Activated CD8-positive, alpha-beta T cell treated with anti-CD3 and anti-CD28 coated beads, Interleukin-2, amount 10 ng/mL, durations not matched to agents 7 days and 5 days (primary cell): ENCODE data around the gene SGF29. TPM values are rescaled to one million over a fixed set of nuclear protein-coding genes. Genes with fewer than 3 reads are reported as not detected.
"Not testable (repeated sequence)": the region's sequence is repeated elsewhere in the genome, so short reads cannot be mapped to it uniquely, and the experiment has no call there.

Source experiments
- ATAC-seq: fragments of 150-1000 bp; cut with Tn5 transposase; one replicate; pipeline ENCODE4 v1.10.0; 2021; ENCODE audit warnings: moderate library complexity
- CTCF ChIA-PET: fragments of 350-600 bp; sonication (Branson Sonifier 250); formaldehyde crosslinking; loops from one replicate; lab custom pipeline; 2021; ENCODE audit warnings: antibody characterized with exemption; lab: Charles Lee
- POLR2A ChIA-PET: fragments of 350-600 bp; sonication (Branson Sonifier 250); formaldehyde crosslinking; loops from one replicate; lab custom pipeline; 2021; ENCODE audit warnings: antibody characterized with exemption; lab: Charles Lee
- DNase-seq: peaks from one replicate; pipeline ENCODE4 v3.0.0-alpha.2; 2020
- H3K27ac Mint-ChIP-seq: one replicate; pipeline ENCODE4 v1.8.0; 2021; ENCODE audit warnings: mild to moderate bottlenecking, mixed read lengths
- H3K27me3 Mint-ChIP-seq: one replicate; pipeline ENCODE4 v1.8.0; 2021; ENCODE audit warnings: low read depth, mixed read lengths
- H3K36me3 Mint-ChIP-seq: one replicate; pipeline ENCODE4 v1.8.0; 2021; ENCODE audit warnings: low read depth, mixed read lengths
- H3K4me1 Mint-ChIP-seq: one replicate; pipeline ENCODE4 v1.8.0; 2021; ENCODE audit warnings: low read depth, mixed read lengths
- H3K4me3 Mint-ChIP-seq: one replicate; pipeline ENCODE4 v1.8.0; 2021; ENCODE audit warnings: mild to moderate bottlenecking, mixed read lengths
- H3K9me3 Mint-ChIP-seq: one replicate; pipeline ENCODE4 v1.8.0; 2022; ENCODE audit warnings: mixed read lengths; ENCODE audit not compliant: insufficient read depth
- total RNA-seq, 2 experiments: library from RNA; stranded (reverse); gene quantifications; one replicate each; pipeline ENCODE4 v1.2.3, GENCODE V29; 2021

Gene SGF29
- total RNA-seq, 2 experiments from 2014 or later = 42.2 to 49.1 TPM

DNA sequence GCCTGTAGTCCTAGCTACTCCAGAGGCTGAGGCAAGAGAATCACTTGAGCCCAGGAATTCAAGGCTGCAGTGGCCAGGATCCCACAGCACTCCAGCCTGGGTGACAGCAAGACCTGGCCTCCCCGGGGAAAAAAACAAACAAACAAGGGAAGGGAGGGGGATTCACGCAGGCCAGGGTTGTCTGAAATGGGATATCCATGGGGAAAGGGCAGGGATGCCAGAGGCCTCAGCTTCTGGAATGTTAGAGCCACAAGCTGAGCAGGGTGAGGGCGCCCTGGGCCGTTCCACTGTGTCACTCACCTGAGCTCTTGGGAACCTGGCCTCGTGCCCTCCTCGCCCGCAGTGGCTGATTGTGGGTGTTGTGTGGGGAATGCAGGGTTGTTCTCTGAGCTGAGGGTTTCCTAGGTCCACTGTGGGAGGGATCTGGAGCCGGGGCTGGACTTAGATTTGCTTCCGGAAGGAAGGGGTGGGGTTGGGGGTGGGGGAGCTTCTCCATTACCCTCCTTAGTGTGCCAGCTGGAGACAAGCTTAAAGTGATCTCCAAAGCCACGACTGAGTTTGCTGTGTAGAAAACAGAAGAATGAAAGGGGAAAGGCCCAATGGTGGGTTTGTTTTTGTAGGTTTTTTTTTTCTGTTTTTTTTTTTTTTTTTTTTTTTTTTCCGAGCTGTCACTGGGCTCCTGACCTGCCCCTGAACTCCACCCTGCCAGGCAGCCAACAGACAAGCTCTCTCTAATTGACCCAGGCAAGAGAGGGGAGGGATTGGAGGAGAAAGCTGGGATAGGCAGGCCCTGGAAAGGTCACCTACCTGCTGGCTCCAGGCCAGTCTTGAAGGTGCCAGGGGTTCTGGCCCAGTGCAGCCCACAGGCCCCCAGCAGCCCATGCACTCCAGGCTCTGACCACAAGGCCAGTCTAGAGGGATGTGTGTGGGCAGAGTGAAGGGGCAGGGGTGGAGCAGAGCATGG lies 56.2 kb downstream of the SGF29 start, which contains the start of gene SULT1A1:
Gene SULT1A1 (minus strand): TSS at position 414 of the 964 bp plus-strand sequence. CDS start 1,189 bp downstream, outside the sequence.
- DNase-seq (no peak), ATAC-seq (no peak)
- Mint-ChIP-seq H3K36me3 (peaks cover 1% of the 10 kb centered on the region), H3K4me3 (no peak within 1 kb of the TSS), H3K4me1 (peaks cover 17% of the 10 kb centered on the region), H3K27me3 (no peaks in the 10 kb centered on the region), H3K27ac (peak within 1 kb of the TSS; percentile 55), H3K9me3 (no peaks in the 10 kb centered on the region)
- ChIA-PET POLR2A (no interaction called here), CTCF (no interaction called here)

DNA sequence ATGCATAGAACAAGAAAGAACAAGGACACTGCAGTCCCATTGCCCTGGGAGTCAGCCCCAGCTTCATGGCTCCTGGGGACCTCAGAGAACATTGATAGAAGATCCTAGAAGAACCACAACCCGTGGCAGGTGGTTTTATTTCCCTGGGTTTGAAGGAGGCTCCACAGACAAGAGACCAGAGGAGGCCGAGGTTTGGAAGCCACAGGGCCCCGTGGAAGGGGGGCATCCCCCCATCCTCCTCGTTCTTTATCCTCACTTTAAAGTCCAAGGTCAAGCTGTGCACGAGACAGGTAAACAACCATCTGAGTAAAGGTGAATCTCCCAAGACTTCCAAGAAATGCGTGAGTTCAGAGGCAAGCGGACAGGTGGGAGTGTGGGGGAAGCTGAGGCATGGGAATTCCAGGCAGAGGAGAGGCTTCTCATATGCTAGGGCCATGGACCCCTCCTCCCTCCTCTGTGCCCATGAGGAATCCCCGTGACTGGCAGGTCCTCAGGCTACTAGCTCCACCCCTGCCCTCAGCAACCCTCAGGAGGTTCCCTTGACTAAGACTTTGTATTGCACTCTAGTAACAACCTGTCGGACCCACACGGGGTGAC lies 57.0 kb downstream of the SGF29 start:
- H3K4me3 Mint-ChIP-seq = no peak overlapping the region
- H3K9me3 Mint-ChIP-seq = no peaks in the 10 kb centered on the region
- ChIA-PET POLR2A (no interaction called here), CTCF (interaction anchor here (0.5 to 1.2 kb wide), 2 partner anchors 23 to 340 kb away, joined by 3 read pairs; partner anchors contain the start of gene NFATC2IP)
- no peaks in the 10 kb centered on the region for H3K27me3 Mint-ChIP-seq
- ATAC-seq (no peak), DNase-seq (no peak)
- H3K4me1 Mint-ChIP-seq = peaks cover 17% of the 10 kb centered on the region
- peak overlapping the region; percentile 45 for H3K27ac Mint-ChIP-seq
- peaks cover 1% of the 10 kb centered on the region for H3K36me3 Mint-ChIP-seq

DNA sequence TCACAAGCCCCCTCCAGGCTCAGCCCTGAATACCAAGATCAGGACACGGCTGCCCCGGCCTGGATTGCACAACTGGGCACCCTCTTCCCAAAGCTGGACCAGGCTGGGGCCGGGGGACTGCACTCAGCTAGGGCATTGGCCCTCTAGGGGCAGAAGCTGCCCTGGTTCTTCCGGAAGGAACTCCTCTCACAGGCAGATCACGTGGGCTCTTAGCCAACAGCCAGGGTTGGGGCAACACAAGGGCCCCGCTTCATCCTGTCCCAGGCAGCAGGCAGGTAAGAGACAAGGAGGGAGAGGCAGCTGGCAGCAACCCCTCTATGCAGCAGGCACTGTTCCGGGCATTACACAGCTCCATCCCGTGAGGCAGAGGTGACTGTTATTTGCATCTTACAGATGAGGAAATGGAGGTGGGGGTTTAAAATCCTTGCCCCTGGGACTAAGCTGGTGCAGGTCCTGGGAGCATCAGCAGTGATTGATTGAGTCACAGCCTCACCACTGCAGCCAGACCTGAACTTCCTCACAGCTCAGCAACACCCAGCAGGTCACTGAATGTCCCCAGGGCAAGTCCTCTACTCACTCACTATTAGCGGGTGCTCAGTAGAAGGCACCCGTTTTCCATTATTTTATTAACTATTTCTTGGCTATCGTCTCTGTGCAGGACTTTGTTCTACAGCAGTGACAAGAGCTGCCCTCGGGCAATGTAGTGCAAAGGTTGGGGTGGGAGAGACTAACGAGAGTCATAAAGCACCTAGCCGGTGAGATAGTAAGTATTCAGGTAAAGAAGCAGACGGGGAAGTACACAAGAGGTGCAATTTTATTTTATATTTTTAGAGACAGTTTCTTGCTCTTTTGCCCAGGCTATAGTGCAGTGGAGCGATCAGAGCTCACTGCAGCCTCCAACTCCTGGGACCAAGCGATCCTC lies 58.9 kb downstream of the SGF29 start:
- POLR2A ChIA-PET, H3K4me3 Mint-ChIP-seq, H3K36me3 Mint-ChIP-seq, H3K9me3 Mint-ChIP-seq, CTCF ChIA-PET, H3K27me3 Mint-ChIP-seq, DNase-seq, H3K27ac Mint-ChIP-seq: not testable (repeated sequence)
- H3K4me1 Mint-ChIP-seq = peaks cover 17% of the 10 kb centered on the region
- peak; percentile 95 for ATAC-seq

DNA sequence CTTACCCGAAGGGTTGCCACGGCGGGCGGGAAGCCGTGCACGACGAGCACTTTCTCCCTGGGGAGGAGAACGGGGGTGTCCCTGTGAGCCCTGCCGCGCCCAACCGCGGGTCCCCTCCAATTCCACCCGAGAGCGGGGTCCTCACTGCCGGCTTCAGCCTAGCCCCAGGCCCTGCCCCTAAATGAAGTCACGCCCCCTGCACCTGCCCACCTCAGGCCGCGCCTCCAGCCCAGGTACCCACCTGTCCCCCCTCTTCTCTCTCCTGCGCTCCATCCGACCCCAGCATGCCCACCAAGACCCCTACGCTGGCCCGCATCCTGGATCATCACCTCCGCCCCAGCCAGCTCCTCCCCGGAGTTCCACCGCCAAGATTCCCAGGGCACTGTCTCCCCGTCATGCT lies 60.2 kb downstream of the SGF29 start:
- peaks cover 17% of the 10 kb centered on the region for H3K4me1 Mint-ChIP-seq
- H3K27ac Mint-ChIP-seq, CTCF ChIA-PET, POLR2A ChIA-PET, H3K9me3 Mint-ChIP-seq, H3K4me3 Mint-ChIP-seq, H3K36me3 Mint-ChIP-seq, H3K27me3 Mint-ChIP-seq, ATAC-seq, DNase-seq: not testable (repeated sequence)

DNA sequence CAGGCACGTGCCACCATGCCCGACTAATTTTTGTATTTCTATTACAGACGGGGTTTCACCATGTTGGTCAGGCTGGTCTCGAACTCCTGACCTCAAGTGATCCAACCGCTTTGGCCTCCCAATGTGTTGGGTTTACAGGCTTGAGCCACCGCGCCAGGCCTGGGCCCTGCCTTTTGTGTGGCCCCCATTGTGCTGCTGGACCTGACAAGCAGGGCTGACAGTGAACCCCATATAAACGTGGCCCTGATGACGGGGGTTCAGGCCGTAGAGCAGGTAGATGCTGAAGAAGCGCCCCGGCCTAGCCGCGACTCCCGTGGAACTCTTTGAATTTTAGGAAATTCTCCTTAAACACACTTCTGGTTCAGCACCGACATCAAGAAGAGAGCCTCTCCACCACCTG lies 60.8 kb downstream of the SGF29 start:
- H3K4me3 Mint-ChIP-seq, H3K27ac Mint-ChIP-seq, ATAC-seq, DNase-seq, H3K9me3 Mint-ChIP-seq, CTCF ChIA-PET, H3K27me3 Mint-ChIP-seq, H3K36me3 Mint-ChIP-seq, POLR2A ChIA-PET: not testable (repeated sequence)
- H3K4me1 Mint-ChIP-seq = peaks cover 12% of the 10 kb centered on the region

DNA sequence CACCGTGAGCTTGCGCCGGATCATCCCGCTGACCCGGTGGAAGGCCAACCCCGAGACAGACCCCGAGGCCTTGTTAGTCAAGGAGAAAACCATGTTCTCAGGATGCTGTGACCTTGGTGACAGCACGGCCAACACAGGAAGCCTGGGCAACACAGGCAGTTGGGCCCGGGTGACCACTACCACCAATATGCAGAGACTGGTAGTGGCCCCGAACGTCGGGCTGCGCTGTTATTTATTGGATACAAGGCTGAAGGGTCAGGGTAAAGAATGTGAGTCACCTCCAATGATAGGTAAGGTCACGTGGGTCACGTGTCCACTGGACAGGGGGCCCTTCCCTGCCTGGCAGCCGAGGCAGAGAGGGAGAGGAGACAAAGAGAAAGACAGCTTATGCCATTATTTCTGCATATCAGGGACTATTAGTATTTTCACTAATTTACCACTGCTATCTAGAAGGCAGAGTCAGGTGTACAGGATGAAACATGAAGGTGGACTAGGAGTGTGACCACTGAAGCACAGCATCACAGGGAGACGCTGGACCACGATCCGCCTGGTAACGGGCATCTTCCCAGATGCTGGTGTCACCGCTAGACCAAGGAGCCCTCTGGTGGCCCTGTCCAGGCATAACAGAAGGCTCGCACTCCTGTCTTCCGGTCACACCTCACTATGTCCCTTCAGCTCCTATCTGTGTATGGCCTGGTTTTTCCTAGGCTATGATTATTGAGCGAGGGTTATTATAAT lies 61.9 kb downstream of the SGF29 start:
- H3K27me3 Mint-ChIP-seq, POLR2A ChIA-PET, H3K27ac Mint-ChIP-seq, ATAC-seq, H3K4me3 Mint-ChIP-seq, H3K9me3 Mint-ChIP-seq, H3K4me1 Mint-ChIP-seq, CTCF ChIA-PET: not testable (repeated sequence)
- H3K36me3 Mint-ChIP-seq = peaks cover 11% of the 10 kb centered on the region
- peak; percentile 46 for DNase-seq

DNA sequence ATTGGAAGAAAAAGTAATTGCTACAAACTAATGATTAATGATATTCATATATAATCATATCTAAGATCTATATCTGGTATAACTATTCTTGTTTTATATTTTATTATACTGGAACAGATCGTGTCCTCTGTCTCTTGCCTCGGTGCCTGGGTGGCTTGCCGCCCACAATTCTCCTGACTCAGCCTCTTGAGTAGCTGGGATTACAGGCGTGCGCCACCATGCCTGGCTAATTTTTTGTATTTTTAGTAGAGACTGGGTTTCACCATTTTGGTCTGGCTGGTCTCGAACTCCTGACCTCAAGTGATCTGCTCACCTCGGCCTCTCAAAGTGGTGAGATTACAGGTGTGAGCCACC lies 62.5 kb downstream of the SGF29 start:
- H3K4me3 Mint-ChIP-seq, ATAC-seq, H3K4me1 Mint-ChIP-seq, H3K9me3 Mint-ChIP-seq, H3K27ac Mint-ChIP-seq, DNase-seq, H3K27me3 Mint-ChIP-seq, POLR2A ChIA-PET: not testable (repeated sequence)
- CTCF ChIA-PET = interaction anchor here (1.2 kb wide), 1 partner anchor 23 kb away, joined by 4 read pairs; no protein-coding TSS in a partner anchor
- peaks cover 12% of the 10 kb centered on the region for H3K36me3 Mint-ChIP-seq

DNA sequence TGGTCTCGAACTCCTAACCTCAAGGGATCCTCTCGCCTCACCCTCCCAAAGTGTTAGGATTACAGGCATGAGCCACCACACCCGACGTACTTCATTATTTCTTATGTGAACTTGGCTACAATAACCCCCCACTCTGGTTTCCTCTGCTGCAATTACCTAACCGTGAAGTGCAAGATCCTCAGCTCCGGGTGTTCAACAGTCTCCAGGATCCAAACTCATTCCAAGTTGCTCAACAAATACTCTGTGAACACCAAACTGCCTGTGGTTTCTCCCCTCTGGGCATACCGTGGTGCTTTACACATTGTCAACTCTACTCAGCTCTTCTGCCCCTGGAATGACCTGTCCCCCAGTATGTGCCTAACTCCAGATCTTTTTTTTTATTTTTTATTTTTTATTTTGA lies 62.9 kb downstream of the SGF29 start:
- ChIA-PET CTCF (interaction anchor here (1.2 kb wide), 1 partner anchor 24 kb away, joined by 4 read pairs; no protein-coding TSS in a partner anchor), POLR2A (no interaction called here)

DNA sequence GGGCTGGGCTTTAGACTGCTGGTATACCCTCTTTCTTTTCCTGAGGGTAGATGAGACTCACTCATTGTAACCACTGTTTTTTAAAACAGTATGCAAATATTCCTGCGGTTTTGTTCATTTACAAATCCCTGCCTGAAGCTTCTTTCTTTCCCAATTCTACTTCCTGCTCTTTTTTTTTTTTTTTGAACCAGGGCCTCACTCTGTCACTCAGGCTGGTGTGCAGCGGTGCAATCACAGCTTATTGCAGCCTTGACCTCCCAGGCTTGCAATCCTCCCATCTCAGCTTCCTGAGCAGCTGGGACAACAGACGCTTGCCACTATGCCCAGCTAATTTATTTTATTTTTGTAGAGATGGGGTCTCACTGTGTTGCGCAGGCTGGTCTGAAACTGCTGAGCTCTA lies 64.2 kb downstream of the SGF29 start:
- ATAC-seq (no peak), DNase-seq (no peak)
- Mint-ChIP-seq H3K36me3 (peaks cover 12% of the 10 kb centered on the region), H3K27me3 (no peaks in the 10 kb centered on the region), H3K9me3 (no peaks in the 10 kb centered on the region), H3K27ac (no peak overlapping the region), H3K4me1 (peaks cover 12% of the 10 kb centered on the region), H3K4me3 (no peak overlapping the region)
- CTCF ChIA-PET = no interaction called here
- POLR2A ChIA-PET = no interaction called here

More for the DNA sequence above, 62.9 kb downstream of the SGF29 start:
- Mint-ChIP-seq H3K9me3 (no peaks in the 10 kb centered on the region), H3K36me3 (peaks cover 12% of the 10 kb centered on the region), H3K4me1 (peaks cover 3% of the 10 kb centered on the region), H3K27me3 (no peaks in the 10 kb centered on the region), H3K27ac (no peak overlapping the region), H3K4me3 (no peak overlapping the region)
- DNase-seq = no peak
- no peak for ATAC-seq

DNA sequence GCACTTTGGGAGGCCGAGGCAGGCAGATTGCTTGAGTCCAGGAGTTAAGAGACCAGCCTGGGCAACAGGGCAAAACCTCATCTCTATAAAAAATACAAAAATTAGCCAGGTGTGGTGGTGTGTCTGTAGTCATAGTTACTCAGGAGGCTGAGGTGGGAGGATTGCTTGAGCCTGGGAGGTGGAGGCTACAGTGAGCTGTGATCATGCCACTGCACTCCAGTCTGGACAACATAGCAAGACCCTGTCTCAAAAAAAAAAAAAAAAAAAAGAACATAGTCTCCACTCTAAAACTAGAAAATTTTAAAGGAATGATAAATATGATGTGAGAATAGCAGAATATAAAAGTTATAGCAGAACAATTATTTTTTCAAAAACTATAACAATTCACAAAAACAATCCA lies 66.6 kb downstream of the SGF29 start:
- POLR2A ChIA-PET, CTCF ChIA-PET, ATAC-seq, H3K4me3 Mint-ChIP-seq, H3K27me3 Mint-ChIP-seq, H3K27ac Mint-ChIP-seq, H3K9me3 Mint-ChIP-seq, DNase-seq: not testable (repeated sequence)
- Mint-ChIP-seq H3K36me3 (peaks cover 12% of the 10 kb centered on the region), H3K4me1 (peaks cover 20% of the 10 kb centered on the region)
